ENCODE results near the gene HOXC10.

DNA sequence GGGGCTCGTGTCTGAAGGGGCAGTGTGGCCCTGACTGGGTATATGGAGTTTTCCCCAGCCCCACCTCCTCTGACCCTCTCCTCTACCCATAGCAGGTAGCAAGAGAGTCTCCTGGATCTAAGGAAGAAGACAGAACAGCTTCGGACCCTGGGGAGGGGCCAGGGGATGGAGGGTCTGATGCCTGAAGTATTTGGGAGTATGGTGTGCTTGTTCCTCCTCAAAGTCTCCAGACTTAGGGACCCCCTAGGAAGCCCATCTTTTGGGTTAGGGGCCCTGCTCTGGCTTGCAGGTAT, 23.3 kb downstream of the HOXC10 start:
- TF ChIP-seq, protein P1, sequence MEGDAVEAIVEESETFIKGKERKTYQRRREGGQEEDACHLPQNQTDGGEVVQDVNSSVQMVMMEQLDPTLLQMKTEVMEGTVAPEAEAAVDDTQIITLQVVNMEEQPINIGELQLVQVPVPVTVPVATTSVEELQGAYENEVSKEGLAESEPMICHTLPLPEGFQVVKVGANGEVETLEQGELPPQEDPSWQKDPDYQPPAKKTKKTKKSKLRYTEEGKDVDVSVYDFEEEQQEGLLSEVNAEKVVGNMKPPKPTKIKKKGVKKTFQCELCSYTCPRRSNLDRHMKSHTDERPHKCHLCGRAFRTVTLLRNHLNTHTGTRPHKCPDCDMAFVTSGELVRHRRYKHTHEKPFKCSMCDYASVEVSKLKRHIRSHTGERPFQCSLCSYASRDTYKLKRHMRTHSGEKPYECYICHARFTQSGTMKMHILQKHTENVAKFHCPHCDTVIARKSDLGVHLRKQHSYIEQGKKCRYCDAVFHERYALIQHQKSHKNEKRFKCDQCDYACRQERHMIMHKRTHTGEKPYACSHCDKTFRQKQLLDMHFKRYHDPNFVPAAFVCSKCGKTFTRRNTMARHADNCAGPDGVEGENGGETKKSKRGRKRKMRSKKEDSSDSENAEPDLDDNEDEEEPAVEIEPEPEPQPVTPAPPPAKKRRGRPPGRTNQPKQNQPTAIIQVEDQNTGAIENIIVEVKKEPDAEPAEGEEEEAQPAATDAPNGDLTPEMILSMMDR (IDR thresholded peaks at IDR 0.05 in 4 of 5, conservative IDR thresholded peaks at IDR 0.05 in 1 of 5) = no peak
- TF ChIP-seq POLR2A (IDR thresholded peaks at IDR 0.05) = no peak

Data from gastrocnemius medialis (tissue), 4 donors.